ENCODE results near the gene RNF14. TPM values are rescaled to one million over a fixed set of nuclear protein-coding genes. Genes with fewer than 3 reads are reported as not detected.

Gene RNF14
- total and polyA plus RNA-seq, 9 of the 15 experiments (the other 6 are each of a cell fraction or from before 2014, with no cell fraction given) = 36.3 to 140 (median 75.1) TPM

DNA sequence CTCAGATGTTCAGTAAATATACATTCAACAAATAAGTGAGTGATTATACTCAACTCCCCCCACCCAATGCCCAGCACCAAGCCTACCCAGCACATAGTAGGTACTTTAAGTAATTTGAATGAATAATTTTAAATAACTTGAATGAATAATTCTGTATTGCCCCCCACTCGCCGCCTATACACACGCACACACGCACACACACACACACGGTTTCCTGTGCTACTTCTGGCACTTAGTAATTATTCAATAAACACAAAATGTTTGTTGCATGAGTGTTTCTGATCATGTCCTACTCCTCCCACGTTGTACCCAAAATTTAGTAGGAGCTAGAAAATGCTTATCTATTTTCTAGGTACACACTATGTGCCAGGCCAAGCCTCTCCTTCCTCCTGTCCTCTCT lies 27.1 kb upstream of the RNF14 start:
- H3K9ac ChIP-seq (ENCODE audit: insufficient read depth in 1 of 2, low read depth in 2 of 2, low read length in 2 of 2) = no peak overlapping the region
- H3K4me3 ChIP-seq = no peak overlapping the region
- DNase-seq (ENCODE audit: extremely low read depth in 1 of 4, low spot score in 3 of 4) (no peak), ATAC-seq (no peak), FAIRE-seq (no peak)
- H3K9me3 ChIP-seq (replicated peaks; ENCODE audit: control insufficient read depth, insufficient read depth, low read depth, low read length) = no peaks in the 10 kb centered on the region
- H4K20me1 ChIP-seq (replicated peaks; ENCODE audit: control insufficient read depth, insufficient read depth, low read length) = 0 out of 2 replicates have a peak, but pooled peaks cover 4% of the 10 kb centered on the region
- peaks cover 25% of the 10 kb centered on the region; the same call in 2 of the 3 replicates for H3K36me3 ChIP-seq (ENCODE audit: control insufficient read depth, insufficient read depth, low read length)
- in situ Hi-C loops (cut with MboI) (no loop called here), intact Hi-C loops (cut with micrococcal nuclease) (no loop called here)
- ChIA-PET POLR2A (interaction anchor here (1.0 to 3.6 kb wide), 5 partner anchors 12 to 29 kb away, joined by 3 to 18 read pairs (median 5); partner anchors contain the start of genes DELE1 and RNF14), CTCF (ENCODE audit: low intra/inter-chr PET ratio) (interaction anchor here (0.6 to 0.7 kb wide), 2 partner anchors 24 to 202 kb away, joined by 3 to 4 read pairs; no protein-coding TSS in a partner anchor)
- BruUV-seq (replicated peaks) = no TSS peak
- H3K27me3 ChIP-seq (ENCODE audit: control insufficient read depth in 2 of 2, insufficient read depth in 2 of 2, low read length in 2 of 2) = peaks cover 11 to 19% of the 10 kb centered on the region in 2 experiments; a peak in 3 of 5 replicates
- H3K27ac ChIP-seq (ENCODE audit: extremely low read depth, low read depth, low read length) = no peak overlapping the region
- peaks cover 0 to 9% of the 10 kb centered on the region in 2 experiments; a peak in 2 of 5 replicates for H3K4me1 ChIP-seq (replicated peaks in 1 of 2; ENCODE audit: control insufficient read depth in 2 of 2, insufficient read depth in 2 of 2, low read length in 2 of 2)
- no peak overlapping the region for H3K4me2 ChIP-seq (ENCODE audit: insufficient read depth, low read length)
- no peak overlapping the region for H2AFZ ChIP-seq (ENCODE audit: low read depth, low read length)
- TF ChIP-seq CTBP1 (IDR thresholded peaks at IDR 0.05; ENCODE audit: borderline replicate concordance) = no peak
- TF ChIP-seq ZKSCAN1 (IDR thresholded peaks at IDR 0.05; ENCODE audit: low read depth, low read length) = peak; percentile 85
- 70% methylated on average over 6 of the region's 6 CpGs for WGBS (ENCODE audit: insufficient coverage, low coverage, missing lambda C conversion rate)
- no peaks in the 10 kb centered on the region for H3K9me1 ChIP-seq (ENCODE audit: control insufficient read depth, insufficient read depth, low read length)
- no peaks in the 10 kb centered on the region for H3K79me2 ChIP-seq (ENCODE audit: control insufficient read depth, insufficient read depth, low read length)

DNA sequence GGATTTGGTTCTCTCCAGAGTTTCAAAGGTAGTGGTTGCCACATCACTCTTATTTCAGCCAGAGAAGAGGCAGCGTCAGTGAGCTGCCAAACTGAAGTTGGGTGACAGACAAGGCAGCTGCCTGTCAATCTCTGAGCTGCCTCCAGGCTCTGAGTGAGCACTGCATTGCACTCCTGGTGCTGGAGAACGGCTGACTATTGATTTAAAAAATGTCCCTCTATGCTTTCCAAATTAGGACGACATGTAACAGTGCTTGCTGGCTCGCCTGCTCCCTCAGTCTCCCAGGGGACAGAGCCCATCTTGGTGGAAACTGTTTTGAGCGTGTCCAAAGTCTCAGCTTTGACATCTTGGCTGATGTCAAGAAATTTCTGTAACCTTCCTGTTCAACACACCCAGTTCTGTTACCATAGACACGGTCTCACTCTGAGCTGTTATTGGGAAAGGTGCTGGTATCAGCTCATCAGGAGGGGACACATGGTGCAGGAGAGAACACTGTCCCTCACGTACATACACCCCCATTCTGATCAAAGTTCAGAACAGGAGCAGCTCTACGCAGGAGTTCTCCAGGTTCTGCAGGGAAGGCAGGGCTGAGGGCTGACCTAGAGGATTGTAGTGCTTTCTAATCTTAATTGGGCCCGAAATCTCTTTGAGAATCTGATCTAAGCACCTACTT lies 26.6 kb upstream of the RNF14 start:
- ATAC-seq (no peak), DNase-seq (ENCODE audit: extremely low read depth in 1 of 4, low spot score in 3 of 4) (no peak), FAIRE-seq (peak; percentile 23)
- intact Hi-C loops (cut with micrococcal nuclease) = no loop called here
- H3K27ac ChIP-seq (ENCODE audit: extremely low read depth, low read depth, low read length) = no peak overlapping the region
- no peak overlapping the region for H3K4me2 ChIP-seq (ENCODE audit: insufficient read depth, low read length)
- CTCF ChIA-PET (ENCODE audit: low intra/inter-chr PET ratio) = interaction anchor here (0.7 kb wide), 1 partner anchor 202 kb away, joined by 3 read pairs; no protein-coding TSS in a partner anchor
- H2AFZ ChIP-seq (ENCODE audit: low read depth, low read length) = no peak overlapping the region
- H4K20me1 ChIP-seq (replicated peaks; ENCODE audit: control insufficient read depth, insufficient read depth, low read length) = 0 out of 2 replicates have a peak, but pooled peaks cover 4% of the 10 kb centered on the region
- in situ Hi-C loops (cut with MboI) = no loop called here
- H3K36me3 ChIP-seq (ENCODE audit: control insufficient read depth, insufficient read depth, low read length) = peaks cover 19% of the 10 kb centered on the region; the same call in 2 of the 3 replicates
- H3K79me2 ChIP-seq (ENCODE audit: control insufficient read depth, insufficient read depth, low read length) = no peaks in the 10 kb centered on the region
- POLR2A ChIA-PET = interaction anchor here (1.0 to 3.6 kb wide), 5 partner anchors 12 to 278 kb away, joined by 3 to 18 read pairs (median 4); partner anchors contain the start of gene RNF14
- H3K4me3 ChIP-seq = no peak overlapping the region
- no peaks in the 10 kb centered on the region for H3K9me3 ChIP-seq (replicated peaks; ENCODE audit: control insufficient read depth, insufficient read depth, low read depth, low read length)
- WGBS (ENCODE audit: insufficient coverage, low coverage, missing lambda C conversion rate) = 25% methylated on average over 9 of the region's 9 CpGs
- no peaks in the 10 kb centered on the region for H3K9me1 ChIP-seq (ENCODE audit: control insufficient read depth, insufficient read depth, low read length)
- BruUV-seq (replicated peaks) = no TSS peak
- no peak overlapping the region for H3K9ac ChIP-seq (ENCODE audit: insufficient read depth in 1 of 2, low read depth in 2 of 2, low read length in 2 of 2)
- H3K27me3 ChIP-seq (ENCODE audit: control insufficient read depth in 2 of 2, insufficient read depth in 2 of 2, low read length in 2 of 2) = peaks cover 11 to 22% of the 10 kb centered on the region in 2 experiments; a peak in 3 of 5 replicates
- peak; percentile 48; the same call in 1 of the 2 replicates for TF ChIP-seq PKNOX1 (IDR thresholded peaks at IDR 0.05)
- no peak for TF ChIP-seq RFX5 (IDR thresholded peaks at IDR 0.05; ENCODE audit: low read depth, low read length)
- no peak for TF ChIP-seq NFXL1 (CRISPR knock-in tag; IDR thresholded peaks at IDR 0.05)
- no peak for TF ChIP-seq POU5F1 (IDR thresholded peaks at IDR 0.05; ENCODE audit: borderline replicate concordance, low read depth, low read length, partially characterized antibody)
- H3K4me1 ChIP-seq (replicated peaks in 1 of 2; ENCODE audit: control insufficient read depth in 2 of 2, insufficient read depth in 2 of 2, low read length in 2 of 2) = peaks cover 0 to 9% of the 10 kb centered on the region in 2 experiments; a peak in 2 of 5 replicates

Measured in K562 (cell line).